ENCODE measurements around the gene RBM24.
"Not testable (repeated sequence)": the region's sequence is repeated elsewhere in the genome, so short reads cannot be mapped to it uniquely, and the experiment has no call there.

RBM24 gene

GRCh38 chr6:17313971-17314370, 32.8 kb downstream of the RBM24 start:
- TF ChIP-seq CTCF (IDR thresholded peaks at IDR 0.05; ENCODE audit: low read depth, low read length) = no peak

DNA sequence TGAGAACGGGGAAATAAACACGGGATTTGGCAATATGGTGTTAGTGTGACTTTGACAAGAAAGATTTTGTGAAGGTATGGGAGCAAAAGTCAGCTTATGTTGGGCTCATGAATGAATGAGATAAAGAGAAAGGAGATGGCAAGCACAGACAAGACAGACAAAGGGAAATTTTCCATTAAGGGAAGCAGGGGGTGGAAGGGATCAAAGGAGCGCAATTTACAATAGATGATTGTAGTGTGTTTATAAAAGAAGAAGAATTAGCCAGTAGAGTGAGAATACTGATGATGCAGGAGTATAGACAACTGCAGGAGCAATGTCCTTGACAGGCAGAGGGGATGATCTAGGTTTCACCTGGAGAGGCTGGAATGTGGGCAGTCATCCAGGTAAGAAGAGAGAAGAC, 34.1 kb downstream of the RBM24 start:
- no peak for DNase-seq (ENCODE audit: extremely low read depth, low read depth)
- no peak for TF ChIP-seq CTCF (IDR thresholded peaks at IDR 0.05; ENCODE audit: low read depth, low read length)

More at GRCh38 chr6:17313971-17314370, 32.8 kb downstream of the RBM24 start:
- no peak for DNase-seq (ENCODE audit: extremely low read depth, low read depth)

GRCh38 chr6:17318435-17319165, 37.4 kb downstream of the RBM24 start:
- TF ChIP-seq CTCF (IDR thresholded peaks at IDR 0.05; ENCODE audit: low read depth, low read length) = no peak
- DNase-seq (ENCODE audit: extremely low read depth, low read depth) = no peak

- DNase-seq (ENCODE audit: extremely low read depth, low read depth) = not testable (repeated sequence)
These were observed 39.1 kb downstream of the RBM24 start for GRCh38 chr6:17320266-17320665.

- no peak for TF ChIP-seq CTCF (IDR thresholded peaks at IDR 0.05; ENCODE audit: low read depth, low read length)
- DNase-seq (ENCODE audit: extremely low read depth, low read depth) = no peak
These were observed 50.1 kb downstream of the RBM24 start for GRCh38 chr6:17331238-17331637.

DNA sequence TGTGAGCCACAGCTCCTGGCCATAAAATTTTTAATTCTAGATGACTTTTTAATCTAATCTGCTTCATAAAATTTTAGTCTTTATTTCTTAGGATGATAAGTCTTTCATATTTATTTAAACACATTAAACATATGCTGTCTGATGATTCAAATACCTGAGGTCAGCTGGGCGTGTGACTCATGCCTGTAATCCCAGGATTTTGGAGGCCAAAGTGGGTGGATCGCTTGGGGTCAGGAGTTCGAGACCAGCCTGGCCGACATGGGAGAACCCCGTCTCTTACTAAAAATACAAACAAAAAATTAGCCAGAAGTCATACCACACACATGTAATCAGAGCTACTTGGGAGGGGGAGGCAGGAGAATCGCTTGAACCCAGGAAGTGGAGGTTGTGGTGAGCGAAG, 53.1 kb downstream of the RBM24 start:
- no peak for DNase-seq (ENCODE audit: extremely low read depth, low read depth)
- TF ChIP-seq CTCF (IDR thresholded peaks at IDR 0.05; ENCODE audit: low read depth, low read length) = no peak

GRCh38 chr6:17336425-17336824, 55.3 kb downstream of the RBM24 start:
- no peak for TF ChIP-seq CTCF (IDR thresholded peaks at IDR 0.05; ENCODE audit: low read depth, low read length)
- peak; percentile 92 for DNase-seq (ENCODE audit: extremely low read depth, low read depth)

DNA sequence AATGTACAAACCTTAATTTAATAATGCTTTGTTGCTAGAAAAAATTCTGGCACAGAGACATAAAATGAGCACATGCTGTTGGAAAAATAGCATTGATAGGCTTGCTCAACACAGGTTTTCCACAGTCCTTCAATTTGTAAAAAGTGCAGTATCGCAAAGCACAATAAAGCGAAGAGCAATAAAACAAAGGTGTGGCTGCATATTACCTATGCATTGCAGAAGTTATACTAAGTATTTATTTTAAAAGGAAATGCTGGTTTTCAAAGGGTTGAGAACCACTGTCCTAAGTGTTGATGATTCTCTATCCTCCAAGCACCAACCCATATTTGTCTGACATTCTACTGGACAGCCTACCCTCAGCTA, 58.1 kb downstream of the RBM24 start:
- TF ChIP-seq CTCF (IDR thresholded peaks at IDR 0.05; ENCODE audit: low read depth, low read length) = no peak
- no peak for DNase-seq (ENCODE audit: extremely low read depth, low read depth)

Measured in AG09319 (cell line).